HEK293 (cell line): Measurements from ENCODE around the gene RAB11FIP3.
A peak's percentile ranks its signal among the peaks of the same experiment; 100 is the strongest.

ENCODE experiments used
- KLF17 ChIP-seq: fragments of 450-650 bp; formaldehyde crosslinking; IDR thresholded peaks from 2 replicates; pipeline ENCODE4 v1.5.1; 2016; ENCODE audit warnings: missing biosample characterization, missing genetic modification characterization
- OVOL3 ChIP-seq: fragments of 450-650 bp; formaldehyde crosslinking; IDR thresholded peaks from 2 replicates; pipeline ENCODE4 v1.5.1; 2016; ENCODE audit warnings: missing biosample characterization, missing genetic modification characterization
- REPIN1 ChIP-seq: fragments of 450-650 bp; formaldehyde crosslinking; IDR thresholded peaks from 2 replicates; pipeline ENCODE4 v1.5.1; 2017; ENCODE audit warnings: missing biosample characterization, missing genetic modification characterization, low read depth
- SP7 ChIP-seq: fragments of 450-650 bp; formaldehyde crosslinking; IDR thresholded peaks from 2 replicates; pipeline ENCODE4 v1.5.1; 2016; ENCODE audit warnings: missing biosample characterization, missing genetic modification characterization
- TSHZ1 ChIP-seq: fragments of 450-650 bp; formaldehyde crosslinking; IDR thresholded peaks from 2 replicates; pipeline ENCODE4 v1.5.1; 2016; ENCODE audit warnings: missing biosample characterization, missing genetic modification characterization, borderline replicate concordance
- ZBTB1 ChIP-seq: fragments of 450-650 bp; formaldehyde crosslinking; IDR thresholded peaks from 2 replicates; pipeline ENCODE4 v1.5.1; 2016; ENCODE audit warnings: missing biosample characterization, missing genetic modification characterization
- ZBTB7A ChIP-seq: fragments of 450-650 bp; formaldehyde crosslinking; IDR thresholded peaks from 2 replicates; pipeline ENCODE4 v1.5.1; 2016; ENCODE audit warnings: low read depth, missing biosample characterization, missing genetic modification characterization
- ZFP69B ChIP-seq: fragments of 450-650 bp; formaldehyde crosslinking; IDR thresholded peaks from 2 replicates; pipeline ENCODE4 v1.5.1; 2016; ENCODE audit warnings: missing biosample characterization, missing genetic modification characterization
- ZNF114 ChIP-seq: fragments of 450-650 bp; formaldehyde crosslinking; IDR thresholded peaks from 2 replicates; pipeline ENCODE4 v1.5.0; 2017; ENCODE audit warnings: missing biosample characterization, missing genetic modification characterization
- ZNF140 ChIP-seq: fragments of 450-650 bp; formaldehyde crosslinking; IDR thresholded peaks from 2 replicates; pipeline ENCODE4 v1.5.1; 2016; ENCODE audit warnings: missing biosample characterization, missing genetic modification characterization
- ZNF214 ChIP-seq: fragments of 450-650 bp; formaldehyde crosslinking; IDR thresholded peaks from 2 replicates; pipeline ENCODE4 v1.5.1; 2017; ENCODE audit warnings: missing biosample characterization, mild to moderate bottlenecking, missing genetic modification characterization, borderline replicate concordance
- ZNF24 ChIP-seq: fragments of 450-650 bp; formaldehyde crosslinking; IDR thresholded peaks from 2 replicates; pipeline ENCODE4 v1.5.1; 2016; ENCODE audit warnings: missing biosample characterization, missing genetic modification characterization
- ZNF391 ChIP-seq: fragments of 450-650 bp; formaldehyde crosslinking; IDR thresholded peaks from 2 replicates; pipeline ENCODE4 v1.5.1; 2016; ENCODE audit warnings: low read depth, missing biosample characterization, missing genetic modification characterization, borderline replicate concordance
- ZNF394 ChIP-seq: fragments of 450-650 bp; formaldehyde crosslinking; IDR thresholded peaks from 2 replicates; pipeline ENCODE4 v1.5.1; 2016; ENCODE audit warnings: missing biosample characterization, missing genetic modification characterization, mild to moderate bottlenecking, moderate library complexity, borderline replicate concordance
- ZNF501 ChIP-seq: fragments of 450-650 bp; formaldehyde crosslinking; IDR thresholded peaks from 2 replicates; pipeline ENCODE4 v1.5.1; 2016; ENCODE audit warnings: missing biosample characterization, missing genetic modification characterization
- ZNF530 ChIP-seq: fragments of 450-650 bp; formaldehyde crosslinking; IDR thresholded peaks from 2 replicates; pipeline ENCODE4 v1.5.1; 2016; ENCODE audit warnings: low read depth, missing biosample characterization, missing genetic modification characterization
- ZNF549 ChIP-seq: fragments of 450-650 bp; IDR thresholded peaks from 2 replicates; pipeline ENCODE4 v1.5.1; 2018; ENCODE audit warnings: missing biosample characterization, missing genetic modification characterization, mild to moderate bottlenecking, inconsistent platforms, moderate library complexity
- ZNF600 ChIP-seq: fragments of 450-650 bp; formaldehyde crosslinking; IDR thresholded peaks from 2 replicates; pipeline ENCODE4 v1.5.1; 2016; ENCODE audit warnings: missing biosample characterization, missing genetic modification characterization
- ZNF76 ChIP-seq: fragments of 450-650 bp; formaldehyde crosslinking; IDR thresholded peaks from 2 replicates; pipeline ENCODE4; 2016; ENCODE audit warnings: low read depth, missing biosample characterization, missing genetic modification characterization, borderline replicate concordance
- TF ChIP-seq, protein P1 (sequence below): fragments of 450-650 bp; formaldehyde crosslinking; IDR thresholded peaks from 2 replicates; pipeline ENCODE4 v1.5.1; 2016; ENCODE audit warnings: missing biosample characterization, missing genetic modification characterization
- TF ChIP-seq, protein P2 (sequence below): fragments of 450-650 bp; formaldehyde crosslinking; IDR thresholded peaks from 2 replicates; pipeline ENCODE4 v1.5.1; 2017; ENCODE audit warnings: missing biosample characterization, missing genetic modification characterization
- TF ChIP-seq, protein P3 (sequence below): fragments of 450-650 bp; formaldehyde crosslinking; IDR thresholded peaks from 2 replicates; pipeline ENCODE4 v1.5.1; 2017; ENCODE audit warnings: missing biosample characterization, missing genetic modification characterization
- TF ChIP-seq, protein P4 (sequence below): fragments of 450-650 bp; formaldehyde crosslinking; IDR thresholded peaks from 2 replicates; pipeline ENCODE4 v1.5.1; 2016; ENCODE audit warnings: missing biosample characterization, missing genetic modification characterization
- TF ChIP-seq, protein P5 (sequence below): fragments of 450-650 bp; formaldehyde crosslinking; IDR thresholded peaks from 2 replicates; pipeline ENCODE4 v1.5.1; 2016; ENCODE audit warnings: missing biosample characterization, missing genetic modification characterization

The RAB11FIP3 gene

GRCh38 chr16:425082-425718 lies at the start of gene RAB11FIP3 (continued):
- TF ChIP-seq, protein P1, sequence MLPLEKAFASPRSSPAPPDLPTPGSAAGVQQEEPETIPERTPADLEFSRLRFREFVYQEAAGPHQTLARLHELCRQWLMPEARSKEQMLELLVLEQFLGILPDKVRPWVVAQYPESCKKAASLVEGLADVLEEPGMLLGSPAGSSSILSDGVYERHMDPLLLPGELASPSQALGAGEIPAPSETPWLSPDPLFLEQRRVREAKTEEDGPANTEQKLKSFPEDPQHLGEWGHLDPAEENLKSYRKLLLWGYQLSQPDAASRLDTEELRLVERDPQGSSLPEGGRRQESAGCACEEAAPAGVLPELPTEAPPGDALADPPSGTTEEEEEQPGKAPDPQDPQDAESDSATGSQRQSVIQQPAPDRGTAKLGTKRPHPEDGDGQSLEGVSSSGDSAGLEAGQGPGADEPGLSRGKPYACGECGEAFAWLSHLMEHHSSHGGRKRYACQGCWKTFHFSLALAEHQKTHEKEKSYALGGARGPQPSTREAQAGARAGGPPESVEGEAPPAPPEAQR (tag by site-specific recombination), result no peak
- TF ChIP-seq, protein P2, sequence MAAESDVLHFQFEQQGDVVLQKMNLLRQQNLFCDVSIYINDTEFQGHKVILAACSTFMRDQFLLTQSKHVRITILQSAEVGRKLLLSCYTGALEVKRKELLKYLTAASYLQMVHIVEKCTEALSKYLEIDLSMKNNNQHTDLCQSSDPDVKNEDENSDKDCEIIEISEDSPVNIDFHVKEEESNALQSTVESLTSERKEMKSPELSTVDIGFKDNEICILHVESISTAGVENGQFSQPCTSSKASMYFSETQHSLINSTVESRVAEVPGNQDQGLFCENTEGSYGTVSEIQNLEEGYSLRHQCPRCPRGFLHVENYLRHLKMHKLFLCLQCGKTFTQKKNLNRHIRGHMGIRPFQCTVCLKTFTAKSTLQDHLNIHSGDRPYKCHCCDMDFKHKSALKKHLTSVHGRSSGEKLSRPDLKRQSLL (tag by site-specific recombination), result peak; percentile 55; the same call in 1 of the 2 replicates
- TF ChIP-seq, protein P3, sequence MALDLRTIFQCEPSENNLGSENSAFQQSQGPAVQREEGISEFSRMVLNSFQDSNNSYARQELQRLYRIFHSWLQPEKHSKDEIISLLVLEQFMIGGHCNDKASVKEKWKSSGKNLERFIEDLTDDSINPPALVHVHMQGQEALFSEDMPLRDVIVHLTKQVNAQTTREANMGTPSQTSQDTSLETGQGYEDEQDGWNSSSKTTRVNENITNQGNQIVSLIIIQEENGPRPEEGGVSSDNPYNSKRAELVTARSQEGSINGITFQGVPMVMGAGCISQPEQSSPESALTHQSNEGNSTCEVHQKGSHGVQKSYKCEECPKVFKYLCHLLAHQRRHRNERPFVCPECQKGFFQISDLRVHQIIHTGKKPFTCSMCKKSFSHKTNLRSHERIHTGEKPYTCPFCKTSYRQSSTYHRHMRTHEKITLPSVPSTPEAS (tag by site-specific recombination), result no peak
- TF ChIP-seq TSHZ1 (tag by site-specific recombination) (no peak), ZNF76 (tag by site-specific recombination) (peak; percentile 38; the same call in 1 of the 2 replicates), ZNF530 (tag by site-specific recombination) (no peak), KLF17 (tag by site-specific recombination) (peak; percentile 81), ZNF549 (no peak), REPIN1 (tag by site-specific recombination) (no peak), ZNF24 (tag by site-specific recombination) (peak; percentile 62; the same call in 1 of the 2 replicates), OVOL3 (tag by site-specific recombination) (peak; percentile 43; the same call in 1 of the 2 replicates), ZNF214 (tag by site-specific recombination) (no peak), ZNF394 (0 out of 2 replicates have a peak, but pooled peaks have one; percentile 19), SP7 (tag by site-specific recombination) (peak; percentile 68), ZNF114 (tag by site-specific recombination) (no peak), ZNF391 (peak; percentile 46; the same call in 1 of the 2 replicates), ZNF140 (tag by site-specific recombination) (no peak), ZFP69B (peak; percentile 51), ZNF501 (peak; percentile 94), ZBTB7A (tag by site-specific recombination) (peak; percentile 91), ZNF600 (tag by site-specific recombination) (peak; percentile 77; the same call in 1 of the 2 replicates), ZBTB1 (tag by site-specific recombination) (no peak)
- TF ChIP-seq, protein P4, sequence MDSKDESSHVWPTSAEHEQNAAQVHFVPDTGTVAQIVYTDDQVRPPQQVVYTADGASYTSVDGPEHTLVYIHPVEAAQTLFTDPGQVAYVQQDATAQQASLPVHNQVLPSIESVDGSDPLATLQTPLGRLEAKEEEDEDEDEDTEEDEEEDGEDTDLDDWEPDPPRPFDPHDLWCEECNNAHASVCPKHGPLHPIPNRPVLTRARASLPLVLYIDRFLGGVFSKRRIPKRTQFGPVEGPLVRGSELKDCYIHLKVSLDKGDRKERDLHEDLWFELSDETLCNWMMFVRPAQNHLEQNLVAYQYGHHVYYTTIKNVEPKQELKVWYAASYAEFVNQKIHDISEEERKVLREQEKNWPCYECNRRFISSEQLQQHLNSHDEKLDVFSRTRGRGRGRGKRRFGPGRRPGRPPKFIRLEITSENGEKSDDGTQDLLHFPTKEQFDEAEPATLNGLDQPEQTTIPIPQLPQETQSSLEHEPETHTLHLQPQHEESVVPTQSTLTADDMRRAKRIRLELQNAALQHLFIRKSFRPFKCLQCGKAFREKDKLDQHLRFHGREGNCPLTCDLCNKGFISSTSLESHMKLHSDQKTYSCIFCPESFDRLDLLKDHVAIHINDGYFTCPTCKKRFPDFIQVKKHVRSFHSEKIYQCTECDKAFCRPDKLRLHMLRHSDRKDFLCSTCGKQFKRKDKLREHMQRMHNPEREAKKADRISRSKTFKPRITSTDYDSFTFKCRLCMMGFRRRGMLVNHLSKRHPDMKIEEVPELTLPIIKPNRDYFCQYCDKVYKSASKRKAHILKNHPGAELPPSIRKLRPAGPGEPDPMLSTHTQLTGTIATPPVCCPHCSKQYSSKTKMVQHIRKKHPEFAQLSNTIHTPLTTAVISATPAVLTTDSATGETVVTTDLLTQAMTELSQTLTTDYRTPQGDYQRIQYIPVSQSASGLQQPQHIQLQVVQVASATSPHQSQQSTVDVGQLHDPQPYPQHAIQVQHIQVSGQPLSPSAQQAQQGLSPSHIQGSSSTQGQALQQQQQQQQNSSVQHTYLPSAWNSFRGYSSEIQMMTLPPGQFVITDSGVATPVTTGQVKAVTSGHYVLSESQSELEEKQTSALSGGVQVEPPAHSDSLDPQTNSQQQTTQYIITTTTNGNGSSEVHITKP (tag by site-specific recombination), result peak; percentile 99
- TF ChIP-seq, protein P5, sequence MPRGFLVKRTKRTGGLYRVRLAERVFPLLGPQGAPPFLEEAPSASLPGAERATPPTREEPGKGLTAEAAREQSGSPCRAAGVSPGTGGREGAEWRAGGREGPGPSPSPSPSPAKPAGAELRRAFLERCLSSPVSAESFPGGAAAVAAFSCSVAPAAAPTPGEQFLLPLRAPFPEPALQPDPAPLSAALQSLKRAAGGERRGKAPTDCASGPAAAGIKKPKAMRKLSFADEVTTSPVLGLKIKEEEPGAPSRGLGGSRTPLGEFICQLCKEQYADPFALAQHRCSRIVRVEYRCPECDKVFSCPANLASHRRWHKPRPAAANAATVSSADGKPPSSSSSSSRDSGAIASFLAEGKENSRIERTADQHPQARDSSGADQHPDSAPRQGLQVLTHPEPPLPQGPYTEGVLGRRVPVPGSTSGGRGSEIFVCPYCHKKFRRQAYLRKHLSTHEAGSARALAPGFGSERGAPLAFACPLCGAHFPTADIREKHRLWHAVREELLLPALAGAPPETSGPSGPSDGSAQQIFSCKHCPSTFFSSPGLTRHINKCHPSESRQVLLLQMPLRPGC (tag by site-specific recombination), result 0 out of 2 replicates have a peak, but pooled peaks have one; percentile 62
